CD4-positive, alpha-beta T cell treated with Interleukin-12 subunit alpha and Interleukin-12 subunit beta, for 1 hour (primary cell): ENCODE data around the gene ARHGAP24.

ENCODE experiments used
- DNase-seq: peaks from one replicate; pipeline ENCODE4 v3.0.0-alpha.2; 2020

Gene ARHGAP24

DNA sequence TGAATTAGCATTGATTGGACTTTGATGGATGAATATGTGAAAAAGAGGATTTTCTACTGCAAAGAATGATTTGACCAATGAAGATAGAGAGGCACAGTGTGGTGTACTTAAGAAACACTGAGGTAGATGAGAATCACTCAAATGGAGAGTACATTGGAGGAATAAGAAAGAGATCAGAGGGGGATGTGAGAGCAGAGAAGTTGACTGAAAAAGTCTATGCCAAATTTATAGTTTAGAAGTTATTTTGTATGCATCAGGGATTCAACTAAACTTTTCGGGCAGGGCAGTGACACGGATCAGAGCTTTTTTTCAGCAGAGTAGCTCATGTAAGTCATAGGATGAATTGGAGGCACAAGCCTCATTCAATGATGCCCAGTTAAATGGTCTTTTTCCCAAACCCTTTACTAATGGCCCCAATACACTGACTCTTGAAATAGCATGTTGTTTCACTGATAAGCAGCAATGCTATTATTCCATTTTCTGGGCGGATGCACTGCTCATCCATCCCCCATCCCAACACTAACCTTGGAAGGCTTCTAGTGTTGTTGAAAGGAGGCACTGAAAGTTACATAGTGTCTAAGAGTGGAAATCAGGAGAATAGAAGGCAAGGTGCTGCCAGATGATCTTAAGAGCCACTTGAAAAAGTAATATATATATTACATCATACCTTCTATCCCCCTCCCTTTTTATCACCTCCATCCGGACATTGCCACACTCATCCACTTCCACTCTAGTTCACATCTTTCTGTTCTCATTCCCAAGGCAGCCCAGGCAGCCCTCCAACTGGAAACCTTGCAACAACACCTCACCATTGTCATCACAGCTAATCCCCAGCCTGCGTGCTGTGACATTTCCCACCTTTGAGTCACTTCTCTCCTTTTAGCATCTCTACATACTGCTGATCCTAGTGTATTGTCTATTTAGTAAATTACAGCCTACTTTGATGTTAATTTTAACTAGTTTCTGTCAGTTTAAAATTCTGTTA is 46.1 kb downstream of the ARHGAP24 start:
- DNase-seq, result no peak

DNA sequence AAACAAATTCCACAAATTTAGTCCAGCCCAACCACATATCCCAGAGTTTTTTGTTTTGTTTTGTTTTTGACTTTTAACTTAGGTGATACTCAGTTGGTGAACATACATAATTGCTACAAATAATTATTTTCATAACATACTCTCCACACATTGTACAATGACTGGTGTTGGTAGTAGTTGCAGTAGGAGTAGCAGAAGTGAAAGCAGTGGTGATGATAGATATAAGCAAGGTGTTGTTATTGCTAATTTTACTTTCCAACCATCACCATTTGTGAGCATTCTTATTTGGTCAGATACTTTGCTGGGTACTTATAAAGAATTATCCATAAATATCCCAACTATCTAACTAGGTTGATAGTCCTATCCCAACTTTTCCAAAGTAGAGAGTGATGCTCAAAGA is 47.3 kb downstream of the ARHGAP24 start:
- no peak for DNase-seq

GRCh38 chr4:85522836-85523235 is 47.9 kb downstream of the ARHGAP24 start:
- no peak for DNase-seq

GRCh38 chr4:85527815-85528214 is 52.9 kb downstream of the ARHGAP24 start:
- DNase-seq, result no peak

- DNase-seq, result no peak
These were observed 56.8 kb downstream of the ARHGAP24 start for GRCh38 chr4:85531560-85532341.

GRCh38 chr4:85534120-85534519 is 59.2 kb downstream of the ARHGAP24 start:
- DNase-seq, result no peak

GRCh38 chr4:85543832-85544231 is 68.9 kb downstream of the ARHGAP24 start:
- no peak for DNase-seq

DNA sequence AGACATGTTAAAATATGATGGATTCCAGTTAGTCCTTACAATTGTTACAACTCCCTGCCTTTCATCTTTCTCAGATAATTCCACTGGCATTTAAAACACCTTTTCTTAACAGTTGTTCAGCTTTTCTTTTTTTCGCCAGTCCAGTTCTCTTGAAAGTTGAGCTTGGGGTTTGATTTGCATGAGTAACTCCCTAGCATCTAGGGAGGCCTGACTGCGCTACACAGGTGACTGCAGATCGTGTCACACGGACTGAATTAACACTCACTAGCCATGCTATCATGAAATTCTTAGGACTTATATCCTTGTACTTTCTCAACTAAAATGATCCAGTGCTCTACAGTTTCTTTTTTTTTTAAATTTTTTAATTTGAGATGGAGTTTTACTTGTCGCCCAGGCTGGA is 69.8 kb downstream of the ARHGAP24 start:
- no peak for DNase-seq

GRCh38 chr4:85548116-85548515 is 73.2 kb downstream of the ARHGAP24 start:
- DNase-seq, result no peak

- no peak for DNase-seq
These were observed 73.9 kb downstream of the ARHGAP24 start for GRCh38 chr4:85548841-85549240.

DNA sequence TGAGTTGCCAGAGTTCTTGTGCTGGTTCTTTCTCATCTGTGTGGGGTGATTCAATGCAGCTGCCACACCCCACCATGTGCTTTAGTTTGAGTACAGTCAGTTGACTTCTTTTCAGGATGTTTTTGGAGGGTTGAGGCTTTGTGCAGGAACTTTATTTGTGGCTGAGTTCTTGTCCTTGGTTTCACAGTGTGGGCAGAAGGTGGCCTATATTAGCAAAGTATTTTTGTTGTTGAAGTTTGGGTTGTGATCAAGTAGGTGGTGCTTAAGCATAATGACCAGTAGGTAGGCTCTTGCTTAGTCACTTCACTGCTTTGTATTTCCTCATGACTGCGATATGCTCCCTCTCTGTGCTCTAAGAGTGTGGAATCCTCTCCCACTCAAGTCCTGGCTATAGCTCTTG is 80.3 kb downstream of the ARHGAP24 start:
- DNase-seq, result no peak

GRCh38 chr4:85556283-85556682 is 81.3 kb downstream of the ARHGAP24 start:
- DNase-seq, result no peak

GRCh38 chr4:85557016-85557901 is 82.3 kb downstream of the ARHGAP24 start:
- DNase-seq, result no peak

DNA sequence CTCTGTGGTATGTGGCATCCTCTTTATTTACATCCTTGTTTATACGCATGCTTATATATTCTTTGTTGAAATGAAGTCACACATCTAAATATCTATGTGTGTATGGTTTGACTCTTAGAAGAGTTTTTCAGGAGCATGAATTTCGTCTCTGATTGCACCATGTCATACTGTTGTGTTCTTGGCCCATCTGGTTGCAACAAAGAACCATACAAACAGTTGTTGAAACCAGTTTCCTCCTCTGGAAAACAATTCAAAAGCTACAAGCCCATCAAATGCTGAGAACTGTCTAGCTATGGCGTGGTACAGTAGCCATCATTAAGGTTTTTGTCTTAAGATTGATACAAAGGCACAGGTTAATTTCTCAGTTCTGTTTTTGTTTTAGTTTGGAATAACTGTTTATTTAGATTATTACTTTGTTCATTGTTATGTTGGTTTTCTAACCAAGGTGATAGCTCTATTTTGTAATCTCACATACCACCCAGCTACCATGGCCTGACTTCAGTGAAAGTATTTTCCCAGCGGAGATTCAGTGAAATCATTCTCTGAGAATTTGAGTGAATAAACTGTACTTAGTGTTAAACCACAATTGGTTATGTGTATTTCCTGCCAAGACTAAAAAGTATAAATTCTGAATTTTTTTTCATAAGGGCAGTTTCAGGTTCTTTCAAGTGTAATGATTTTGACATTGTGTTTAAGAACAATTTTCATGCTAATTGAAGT is 91.0 kb downstream of the ARHGAP24 start:
- DNase-seq, result no peak

GRCh38 chr4:85569730-85570299 is 94.9 kb downstream of the ARHGAP24 start:
- no peak for DNase-seq

DNA sequence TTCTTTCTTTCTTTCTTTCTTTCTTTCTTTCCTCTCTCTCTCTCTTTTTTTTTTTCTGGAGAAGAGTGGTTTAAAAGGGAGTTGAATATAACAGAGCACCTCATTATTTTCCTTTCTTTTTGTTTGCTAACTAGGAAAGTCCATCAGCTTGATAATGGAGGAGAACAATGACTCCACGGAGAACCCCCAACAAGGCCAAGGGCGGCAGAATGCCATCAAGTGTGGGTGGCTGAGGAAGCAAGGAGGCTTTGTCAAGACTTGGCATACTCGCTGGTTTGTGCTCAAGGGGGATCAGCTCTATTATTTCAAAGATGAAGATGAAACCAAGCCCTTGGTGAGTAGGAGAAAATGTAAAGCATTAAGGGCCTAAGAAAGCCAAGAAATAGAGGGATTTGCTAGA is 95.4 kb downstream of the ARHGAP24 start:
- DNase-seq, result no peak

DNA sequence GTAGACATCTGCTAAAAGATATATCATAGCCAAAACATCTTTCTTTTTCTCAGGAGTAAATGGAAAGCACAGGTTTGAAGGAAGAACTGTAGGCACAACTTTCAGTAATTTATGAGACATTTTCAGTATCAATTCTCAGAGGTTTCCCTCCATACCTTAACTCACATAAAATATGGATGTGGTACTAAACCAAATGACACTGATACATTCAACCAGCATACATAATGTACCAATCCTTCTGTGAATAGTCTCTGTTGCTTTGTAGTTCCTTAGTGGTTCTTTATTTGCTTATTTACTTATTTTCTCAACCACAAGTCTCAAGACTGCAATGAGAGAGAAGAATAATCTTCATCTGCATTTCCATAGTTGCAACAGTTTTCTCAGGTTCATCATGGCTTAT is 96.1 kb downstream of the ARHGAP24 start:
- no peak for DNase-seq

GRCh38 chr4:85573270-85573669 is 98.3 kb downstream of the ARHGAP24 start:
- DNase-seq, result no peak

- no peak for DNase-seq
These were observed 102.4 kb downstream of the ARHGAP24 start for GRCh38 chr4:85577307-85577706.

- no peak for DNase-seq
These were observed 105.0 kb downstream of the ARHGAP24 start for GRCh38 chr4:85579942-85580341.

- DNase-seq, result no peak
These were observed 105.5 kb downstream of the ARHGAP24 start for GRCh38 chr4:85580489-85580888.

- no peak for DNase-seq
These were observed 113.0 kb downstream of the ARHGAP24 start for GRCh38 chr4:85587952-85588351.
